HG02970 (cell line): ENCODE measurements around the gene LRRN4.
"Not testable (repeated sequence)": the region's sequence is repeated elsewhere in the genome, so short reads cannot be mapped to it uniquely, and the experiment has no call there.

Experiments used
- ATAC-seq: cut with Tn5 transposase; IDR thresholded peaks from one replicate; pipeline ENCODE4 v1.9.1; 2021; ENCODE audit warnings: mild to moderate bottlenecking, moderate library complexity, moderate number of reproducible peaks; ENCODE audit not compliant: unreplicated experiment, low FRiP score

Gene LRRN4

GRCh38 chr20:6034134-6034969, 19.5 kb downstream of the LRRN4 start:
- no peak for ATAC-seq

GRCh38 chr20:6032907-6033306, 21.0 kb downstream of the LRRN4 start:
- ATAC-seq = not testable (repeated sequence)

GRCh38 chr20:6030453-6031080, 23.3 kb downstream of the LRRN4 start:
- no peak for ATAC-seq

GRCh38 chr20:6029538-6029937, 24.3 kb downstream of the LRRN4 start:
- no peak for ATAC-seq

GRCh38 chr20:6028818-6029217, 25.0 kb downstream of the LRRN4 start:
- ATAC-seq = no peak

- ATAC-seq = no peak
Measured at GRCh38 chr20:6026051-6026450, 27.8 kb downstream of the LRRN4 start.

GRCh38 chr20:6024768-6025167, 29.1 kb downstream of the LRRN4 start:
- ATAC-seq = no peak

- no peak for ATAC-seq
Measured at GRCh38 chr20:6017880-6018279, 36.0 kb downstream of the LRRN4 start.

- no peak for ATAC-seq
Measured at GRCh38 chr20:6017467-6017866, 36.4 kb downstream of the LRRN4 start.

GRCh38 chr20:6014957-6015356, 38.9 kb downstream of the LRRN4 start:
- ATAC-seq = no peak

- no peak for ATAC-seq
Measured at GRCh38 chr20:6014017-6014416, 39.8 kb downstream of the LRRN4 start.

- ATAC-seq = no peak
Measured at GRCh38 chr20:6012179-6012578, 41.7 kb downstream of the LRRN4 start.

- no peak for ATAC-seq
Measured at GRCh38 chr20:6008254-6008653, 45.6 kb downstream of the LRRN4 start.

- no peak for ATAC-seq
Measured at GRCh38 chr20:6007529-6008103, 46.2 kb downstream of the LRRN4 start.

GRCh38 chr20:6007094-6007528, 46.7 kb downstream of the LRRN4 start:
- ATAC-seq = no peak

- ATAC-seq = no peak
Measured at GRCh38 chr20:6006603-6006949, 47.3 kb downstream of the LRRN4 start.

GRCh38 chr20:6000871-6001270, 53.0 kb downstream of the LRRN4 start:
- ATAC-seq = no peak

GRCh38 chr20:5999783-6000182, 54.1 kb downstream of the LRRN4 start:
- ATAC-seq = no peak

- no peak for ATAC-seq
Measured at GRCh38 chr20:5996765-5997164, 57.1 kb downstream of the LRRN4 start.

GRCh38 chr20:5991623-5992441, 62.0 kb downstream of the LRRN4 start:
- ATAC-seq = no peak

GRCh38 chr20:5990946-5991345, 62.9 kb downstream of the LRRN4 start:
- ATAC-seq = no peak
